ENCODE measurements around the gene LRPPRC.
"Not testable (repeated sequence)": the region's sequence is repeated elsewhere in the genome, so short reads cannot be mapped to it uniquely, and the experiment has no call there.

LRPPRC gene

GRCh38 chr2:43977677-43978375, 18.0 kb downstream of the LRPPRC start:
- DNase-seq: no peak

- DNase-seq: no peak
Measured at GRCh38 chr2:43960921-43961320, 34.9 kb downstream of the LRPPRC start.

GRCh38 chr2:43958397-43959275, 37.2 kb downstream of the LRPPRC start:
- no peak for DNase-seq

- DNase-seq: no peak
Measured at GRCh38 chr2:43950383-43951008, 45.3 kb downstream of the LRPPRC start.

GRCh38 chr2:43948370-43948769, 47.4 kb downstream of the LRPPRC start:
- DNase-seq: no peak

- no peak for DNase-seq
Measured at GRCh38 chr2:43946685-43947084, 49.1 kb downstream of the LRPPRC start.

GRCh38 chr2:43945439-43945838, 50.4 kb downstream of the LRPPRC start:
- DNase-seq: no peak

GRCh38 chr2:43944915-43945314, 50.9 kb downstream of the LRPPRC start:
- no peak for DNase-seq

- DNase-seq: no peak
Measured at GRCh38 chr2:43943809-43944452, 51.9 kb downstream of the LRPPRC start.

- no peak for DNase-seq
Measured at GRCh38 chr2:43943323-43943722, 52.5 kb downstream of the LRPPRC start.

- no peak for DNase-seq
Measured at GRCh38 chr2:43942881-43943280, 52.9 kb downstream of the LRPPRC start.

GRCh38 chr2:43941966-43942365, 53.8 kb downstream of the LRPPRC start:
- DNase-seq: no peak

- DNase-seq: no peak
Measured at GRCh38 chr2:43941359-43941758, 54.4 kb downstream of the LRPPRC start.

- DNase-seq: no peak
Measured at GRCh38 chr2:43939695-43940256, 56.0 kb downstream of the LRPPRC start.

GRCh38 chr2:43937269-43937820, 58.4 kb downstream of the LRPPRC start:
- no peak for DNase-seq

GRCh38 chr2:43934567-43934966, 61.2 kb downstream of the LRPPRC start:
- no peak for DNase-seq

GRCh38 chr2:43931293-43931692, 64.5 kb downstream of the LRPPRC start:
- no peak for DNase-seq

- DNase-seq: no peak
Measured at GRCh38 chr2:43927442-43927841, 68.3 kb downstream of the LRPPRC start.

GRCh38 chr2:43925431-43925830, 70.4 kb downstream of the LRPPRC start:
- no peak for DNase-seq

GRCh38 chr2:43924463-43924862, 71.3 kb downstream of the LRPPRC start:
- DNase-seq: no peak

- DNase-seq: not testable (repeated sequence)
Measured at GRCh38 chr2:43911136-43911790, 84.5 kb downstream of the LRPPRC start.
